GM13977 (cell line): ENCODE measurements around the gene NFIB.

ENCODE experiments used
- DNase-seq: peaks from one replicate; pipeline ENCODE4 v3.0.0; 2012; ENCODE audit warnings: low spot score
- CTCF ChIP-seq: IDR thresholded peaks from 2 replicates; pipeline ENCODE4 v1.5.1; 2012; ENCODE audit warnings: mild to moderate bottlenecking, control low read depth; ENCODE audit not compliant: insufficient read depth; ENCODE audit errors: extremely low read depth, missing control alignments
- in situ Hi-C: fragments of 300-500 bp; cut with MboI; formaldehyde crosslinking; loops from one replicate; pipeline ENCODE4 v1.12.0; 2022; ENCODE audit warnings: low sequenced_read_pairs, low pct_unique_long_range_greater_than_20kb, mixed read lengths, inconsistent platforms; ENCODE audit not compliant: unreplicated experiment

NFIB gene

GRCh38 chr9:14340994-14341393, 27.1 kb upstream of the NFIB start:
- in situ Hi-C loops = no loop called here
- TF ChIP-seq CTCF = no peak
- DNase-seq = no peak

DNA sequence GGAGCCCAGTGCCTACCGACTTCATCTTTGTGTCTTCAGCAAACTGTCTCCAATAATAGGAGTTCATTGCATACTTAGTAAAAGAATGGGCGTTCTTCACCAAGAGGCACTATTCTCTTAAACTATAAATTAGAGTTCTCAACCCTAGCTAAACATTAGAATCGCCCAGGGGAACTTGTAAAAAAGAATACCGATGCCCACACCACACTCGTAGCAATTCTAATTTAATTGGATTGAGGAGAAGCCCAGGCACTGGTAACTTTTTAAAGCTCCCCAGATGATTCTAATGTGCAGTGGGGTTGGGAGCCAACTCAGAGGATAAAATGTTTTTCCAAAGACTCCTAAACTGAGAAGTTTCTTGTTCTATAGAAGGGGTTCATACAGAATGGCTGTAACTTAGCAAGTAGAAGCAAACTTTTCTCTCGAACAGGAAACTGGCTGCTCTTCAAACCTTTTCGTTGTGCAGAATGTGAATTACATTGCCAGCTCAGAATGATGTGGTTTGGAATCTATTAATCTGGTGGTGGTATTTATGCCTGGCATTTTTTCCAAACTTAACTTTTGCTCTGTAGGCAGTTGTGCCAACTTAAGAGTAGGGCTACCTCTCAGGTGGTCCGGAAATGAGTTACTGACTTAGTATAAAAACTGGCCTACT, 26.4 kb upstream of the NFIB start:
- in situ Hi-C loops = no loop called here
- no peak for DNase-seq
- no peak for TF ChIP-seq CTCF

GRCh38 chr9:14339746-14340145, 25.8 kb upstream of the NFIB start:
- no peak for DNase-seq
- in situ Hi-C loops = no loop called here
- no peak for TF ChIP-seq CTCF

DNA sequence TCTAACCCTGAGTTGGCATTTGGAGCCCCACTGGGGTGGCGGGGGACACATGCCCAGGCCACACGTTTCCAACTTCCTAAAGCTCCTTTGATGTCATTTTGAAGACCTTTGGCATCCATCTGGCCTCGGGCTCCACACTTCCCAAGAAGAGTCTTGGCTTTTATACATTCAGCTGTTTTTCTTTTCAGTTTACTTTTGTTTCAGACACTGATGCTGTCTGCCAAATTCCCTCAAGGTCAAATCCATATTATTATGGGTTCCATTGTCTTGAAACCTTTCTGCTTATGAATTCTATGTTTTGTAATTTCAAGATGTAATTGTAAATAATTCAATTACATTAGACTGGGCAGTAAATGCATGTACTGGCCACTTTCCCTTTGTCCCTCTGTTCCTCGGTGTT, 23.7 kb upstream of the NFIB start:
- no peak for DNase-seq
- in situ Hi-C loops = no loop called here
- TF ChIP-seq CTCF = no peak

DNA sequence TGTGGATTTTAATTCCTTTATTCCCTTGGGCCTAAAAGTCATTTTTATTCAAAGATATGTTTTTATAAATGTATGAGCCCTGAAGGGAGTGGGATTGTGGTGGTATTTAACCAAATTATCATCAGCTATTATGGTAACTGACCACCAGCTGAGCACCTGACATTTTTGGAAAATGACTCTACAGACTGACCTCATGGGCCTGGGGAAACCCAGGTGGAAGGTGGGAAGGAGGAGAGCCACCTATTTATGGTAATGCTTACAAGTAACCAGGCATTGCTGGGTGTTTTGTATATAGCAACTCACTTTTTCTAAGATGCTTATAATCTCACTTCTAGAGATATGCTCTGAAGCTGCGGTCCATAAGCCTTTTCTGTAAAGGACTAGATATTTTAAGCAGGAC, 22.3 kb upstream of the NFIB start:
- no peak for DNase-seq
- TF ChIP-seq CTCF = no peak
- in situ Hi-C loops = no loop called here

- DNase-seq = no peak
- in situ Hi-C loops = no loop called here
- TF ChIP-seq CTCF = no peak
Observed at GRCh38 chr9:14331120-14331519, 17.2 kb upstream of the NFIB start.

GRCh38 chr9:14327036-14327435, 13.1 kb upstream of the NFIB start:
- TF ChIP-seq CTCF = no peak
- in situ Hi-C loops = no loop called here
- no peak for DNase-seq
